D721Med (cell line): Measurements from ENCODE around the gene AFF3.

ENCODE experiments used
- DNase-seq: peaks from one replicate; pipeline ENCODE4 v3.0.0; 2011; ENCODE audit warnings: low spot score; ENCODE audit not compliant: insufficient read length
- FAIRE-seq: peaks from 2 replicates; lab custom pipeline; 2011; peaks lifted over from hg19 to GRCh38; lab: Jason Lieb, UNC
- TF ChIP-seq, protein P1 (sequence below): IDR thresholded peaks from 2 replicates; pipeline ENCODE4 v1.5.1; 2012; ENCODE audit warnings: mild to moderate bottlenecking, control low read depth; ENCODE audit not compliant: insufficient read depth; ENCODE audit errors: missing control alignments

The AFF3 gene

DNA sequence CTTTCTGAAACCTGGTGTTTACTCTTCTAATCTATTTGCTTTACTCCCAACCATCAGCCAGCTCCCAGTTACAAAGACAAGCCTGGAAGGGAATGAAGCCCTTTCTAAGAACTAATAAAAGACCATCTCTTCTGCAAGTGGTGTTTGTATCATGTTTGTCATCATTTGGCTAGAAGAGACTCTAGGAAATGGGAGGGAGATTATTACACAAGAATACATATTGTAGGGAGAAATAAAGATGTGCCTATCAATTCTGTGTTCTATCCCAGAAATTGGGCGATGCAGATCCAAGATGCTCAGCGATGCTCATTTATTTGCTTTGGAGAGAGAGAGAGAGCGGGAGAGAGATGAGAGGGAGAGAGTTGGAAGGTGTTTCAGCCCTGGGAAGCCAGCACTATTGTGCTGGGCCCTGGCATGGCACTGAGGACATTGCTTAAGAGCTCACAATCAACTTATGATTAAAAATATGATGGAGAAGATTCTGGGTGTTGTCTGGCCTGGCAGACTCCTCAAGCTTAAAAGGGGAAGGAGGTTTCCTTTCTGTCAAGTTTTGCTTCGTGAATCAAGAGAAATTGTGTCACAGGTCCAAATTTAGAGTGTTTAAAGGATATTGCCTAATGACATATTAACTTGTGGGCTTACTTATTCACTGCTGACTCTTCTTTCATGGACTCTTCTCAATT is 41.8 kb upstream of the AFF3 start:
- no peak for DNase-seq
- no peak for FAIRE-seq
- TF ChIP-seq, protein P1, sequence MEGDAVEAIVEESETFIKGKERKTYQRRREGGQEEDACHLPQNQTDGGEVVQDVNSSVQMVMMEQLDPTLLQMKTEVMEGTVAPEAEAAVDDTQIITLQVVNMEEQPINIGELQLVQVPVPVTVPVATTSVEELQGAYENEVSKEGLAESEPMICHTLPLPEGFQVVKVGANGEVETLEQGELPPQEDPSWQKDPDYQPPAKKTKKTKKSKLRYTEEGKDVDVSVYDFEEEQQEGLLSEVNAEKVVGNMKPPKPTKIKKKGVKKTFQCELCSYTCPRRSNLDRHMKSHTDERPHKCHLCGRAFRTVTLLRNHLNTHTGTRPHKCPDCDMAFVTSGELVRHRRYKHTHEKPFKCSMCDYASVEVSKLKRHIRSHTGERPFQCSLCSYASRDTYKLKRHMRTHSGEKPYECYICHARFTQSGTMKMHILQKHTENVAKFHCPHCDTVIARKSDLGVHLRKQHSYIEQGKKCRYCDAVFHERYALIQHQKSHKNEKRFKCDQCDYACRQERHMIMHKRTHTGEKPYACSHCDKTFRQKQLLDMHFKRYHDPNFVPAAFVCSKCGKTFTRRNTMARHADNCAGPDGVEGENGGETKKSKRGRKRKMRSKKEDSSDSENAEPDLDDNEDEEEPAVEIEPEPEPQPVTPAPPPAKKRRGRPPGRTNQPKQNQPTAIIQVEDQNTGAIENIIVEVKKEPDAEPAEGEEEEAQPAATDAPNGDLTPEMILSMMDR: no peak

DNA sequence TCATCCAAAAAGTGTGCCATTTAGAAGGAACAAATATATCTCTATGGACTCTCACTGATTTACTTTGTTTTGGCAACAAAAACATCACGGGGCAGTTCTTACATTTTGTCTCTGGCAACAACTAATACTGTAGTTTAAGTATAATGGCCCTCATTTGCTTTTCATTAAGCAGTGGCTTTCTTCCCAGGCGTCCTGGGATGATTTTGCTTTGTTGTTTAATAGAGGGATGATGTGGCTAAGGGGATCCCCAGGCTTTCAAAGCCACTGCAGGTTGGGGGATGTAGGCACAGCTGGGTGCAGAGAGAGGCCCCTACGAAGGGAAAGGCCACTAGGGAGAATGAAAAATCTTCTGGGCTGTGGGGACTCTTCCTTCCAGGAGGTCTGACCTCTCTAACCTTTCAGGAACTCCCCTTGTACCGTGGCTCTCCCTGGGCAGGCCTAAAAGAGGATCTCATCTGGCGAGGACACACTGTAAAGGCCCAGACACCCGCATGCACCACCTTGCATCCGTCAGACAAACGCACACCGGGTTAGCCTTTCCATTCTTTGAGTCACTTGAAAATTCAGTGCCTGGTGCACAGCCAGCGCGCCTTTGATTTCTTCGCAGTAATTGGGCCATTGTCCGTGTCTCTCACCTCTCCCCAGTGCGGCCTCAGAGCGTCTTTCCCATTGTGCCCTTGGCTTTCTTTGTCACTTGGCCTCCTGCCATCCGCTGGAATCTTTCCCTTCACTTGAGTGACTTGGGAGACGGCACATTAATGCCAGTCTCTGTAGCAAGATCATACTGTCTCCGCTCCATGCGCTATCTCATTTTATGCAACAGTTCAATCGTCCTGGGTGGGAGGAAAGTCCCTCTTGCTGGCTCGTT is 40.3 kb upstream of the AFF3 start:
- no peak for DNase-seq
- no peak for FAIRE-seq
- TF ChIP-seq, protein P1: no peak

DNA sequence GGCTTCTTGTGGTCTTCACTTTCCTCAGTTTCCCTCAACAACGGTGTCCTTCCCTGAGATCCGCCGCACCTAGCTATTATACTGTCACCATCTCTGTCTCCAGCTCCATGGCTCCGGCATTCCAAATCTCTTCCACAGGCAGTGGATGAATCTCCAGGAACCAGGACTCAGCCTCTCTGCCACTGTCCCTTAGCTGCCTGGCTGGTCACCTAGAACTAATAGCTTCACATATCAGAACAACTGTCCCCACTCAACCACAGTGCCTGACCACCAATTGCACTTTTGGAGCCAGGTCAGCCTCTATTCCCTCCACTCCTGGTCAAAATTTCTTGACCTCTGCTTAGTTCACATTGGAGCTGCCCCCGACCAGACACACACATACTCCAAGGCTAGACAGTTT is 38.1 kb upstream of the AFF3 start:
- TF ChIP-seq, protein P1: no peak
- DNase-seq (no peak), FAIRE-seq (no peak)

DNA sequence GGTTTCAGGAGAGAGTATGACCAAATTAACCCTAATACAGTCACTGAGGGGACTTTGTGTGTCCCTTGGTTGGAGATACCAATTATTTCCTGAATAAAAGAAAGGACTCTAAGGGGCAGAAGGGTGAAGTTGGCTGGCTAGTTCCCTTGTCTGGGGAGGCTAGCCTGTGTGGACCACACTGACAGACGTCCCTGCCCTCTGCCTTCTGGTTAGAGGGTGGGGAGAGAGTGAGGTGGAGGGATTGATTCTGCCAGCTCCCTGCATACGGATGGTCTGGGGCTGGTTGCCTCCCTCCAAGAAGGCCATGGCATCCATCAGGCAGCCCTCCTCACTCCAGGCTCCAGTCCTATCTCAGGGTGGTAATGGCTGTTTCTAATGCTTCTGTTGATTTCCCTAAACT is 37.4 kb upstream of the AFF3 start:
- TF ChIP-seq, protein P1: no peak
- FAIRE-seq (no peak), DNase-seq (no peak)

DNA sequence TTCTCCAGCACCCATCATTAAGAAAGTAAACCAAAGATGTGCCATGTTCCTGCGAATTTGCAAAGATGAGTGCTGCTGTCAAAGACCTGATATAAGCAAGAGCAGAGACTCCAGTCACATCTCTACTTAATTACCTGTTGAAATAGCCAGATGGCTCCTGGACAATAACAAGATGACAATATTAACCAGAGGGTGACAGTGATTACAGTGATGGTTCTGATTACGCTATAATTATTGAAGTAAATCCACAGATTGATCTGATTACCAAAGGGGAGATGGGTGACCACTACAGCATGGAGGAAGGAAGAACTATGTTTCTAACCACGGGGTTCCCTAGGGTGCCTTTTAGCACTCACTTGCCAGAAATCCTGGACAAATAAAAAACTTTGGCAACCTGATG is 36.5 kb upstream of the AFF3 start:
- TF ChIP-seq, protein P1: no peak
- no peak for FAIRE-seq
- no peak for DNase-seq

DNA sequence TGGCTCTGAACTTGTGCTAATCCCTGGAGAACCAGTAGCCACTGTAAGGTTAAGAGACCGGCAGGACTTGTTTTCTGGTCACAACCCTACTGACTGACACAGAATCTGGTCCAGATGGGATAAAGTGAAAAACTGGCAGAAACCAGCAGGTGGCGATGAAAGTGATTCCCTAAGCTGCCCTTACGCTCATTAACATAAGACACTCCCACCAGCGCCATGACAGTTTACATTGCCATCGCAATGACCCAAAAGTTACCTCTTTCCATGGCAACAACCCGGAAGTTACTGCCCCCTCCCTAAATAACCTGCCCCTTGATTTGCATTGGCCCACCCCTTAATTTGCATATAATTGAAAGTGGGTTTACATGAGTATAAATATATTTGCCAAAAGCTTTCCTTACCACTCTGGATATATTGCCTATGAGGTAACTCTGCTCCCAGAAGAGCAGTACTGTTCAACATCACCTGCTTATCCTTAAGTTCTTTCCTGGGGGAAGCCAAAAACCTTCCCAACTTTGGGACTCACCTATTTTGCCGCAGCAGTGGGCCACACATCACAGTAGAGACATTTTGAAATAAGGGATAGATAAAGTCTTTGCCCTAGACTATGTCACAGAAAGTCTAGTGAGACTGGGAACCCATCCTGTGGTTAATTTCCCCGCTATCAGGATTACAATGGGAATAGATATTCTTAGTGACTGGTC is 35.8 kb upstream of the AFF3 start:
- TF ChIP-seq, protein P1: no peak
- no peak for DNase-seq
- FAIRE-seq: no peak

DNA sequence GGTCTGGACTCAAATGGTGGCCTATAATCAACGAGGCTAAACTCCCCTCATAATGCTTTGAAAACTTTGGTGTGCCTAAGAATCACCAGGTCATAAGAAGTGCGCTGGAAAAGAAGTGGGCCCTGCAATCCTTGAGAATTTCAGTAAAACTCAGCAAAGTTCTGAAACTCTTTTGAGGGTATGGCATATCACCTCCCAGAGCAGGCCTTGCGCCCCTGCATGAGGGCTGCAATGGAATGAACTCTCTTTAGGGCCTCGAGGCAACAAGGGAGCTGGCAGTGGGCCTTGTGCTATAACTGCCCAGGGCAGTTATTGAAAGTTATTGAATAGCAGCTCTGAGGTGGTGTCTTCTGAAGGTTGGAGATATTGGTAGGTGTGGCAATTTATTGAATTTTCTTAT is 34.5 kb upstream of the AFF3 start:
- FAIRE-seq (no peak), DNase-seq (no peak)
- TF ChIP-seq, protein P1: no peak
